Measurements from ENCODE around the gene NF2.

DNA sequence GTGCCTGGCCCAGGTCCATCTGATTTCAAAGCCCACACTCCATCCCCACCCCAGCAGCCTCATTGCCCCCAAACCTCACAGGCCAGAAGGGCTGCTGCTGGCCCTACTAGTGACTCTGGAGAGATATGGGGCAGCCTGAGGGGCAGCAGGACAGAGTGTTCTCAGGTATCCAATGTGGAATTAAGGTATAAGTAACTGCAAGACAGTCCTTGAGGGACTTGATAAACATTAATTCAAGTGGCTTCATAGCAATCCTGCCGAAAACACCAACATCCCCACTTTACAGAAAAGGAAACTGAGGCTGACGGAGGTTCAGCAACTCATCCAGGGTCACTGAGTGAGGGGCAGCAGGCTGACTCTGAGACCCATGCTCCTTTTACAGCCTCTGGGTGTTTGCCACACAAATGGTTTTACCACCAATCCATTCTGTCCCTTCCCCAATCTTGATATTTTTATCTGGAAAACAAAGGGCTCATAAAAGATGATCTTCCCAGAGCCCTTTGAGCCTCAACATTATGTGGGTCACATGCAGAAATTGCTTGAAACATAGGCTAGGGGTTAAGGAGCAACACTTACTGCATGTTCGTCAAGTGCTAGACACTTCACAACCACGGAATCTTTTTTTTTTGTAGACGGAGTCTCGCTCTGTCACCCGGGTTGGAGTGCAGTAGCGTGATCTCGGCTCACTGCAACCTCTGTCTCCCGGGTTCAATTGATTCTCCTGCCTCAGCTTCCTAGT is 24.8 kb upstream of the NF2 start:
- TF ChIP-seq CTCF (IDR thresholded peaks at IDR 0.05 in 2 of 3, conservative IDR thresholded peaks at IDR 0.05 in 1 of 3; ENCODE audit: control insufficient read depth in 2 of 3, extremely low read depth in 1 of 3, insufficient read depth in 1 of 3, low read depth in 3 of 3, low read length in 3 of 3) = no peak
- no peak for TF ChIP-seq ZSCAN29 (IDR thresholded peaks at IDR 0.05)
- no peak for TF ChIP-seq LARP7 (IDR thresholded peaks at IDR 0.05)
- no peak for TF ChIP-seq TCF12 (IDR thresholded peaks at IDR 0.05; ENCODE audit: low read depth, low read length)
- no peak for TF ChIP-seq BHLHE40 (IDR thresholded peaks at IDR 0.05; ENCODE audit: borderline replicate concordance in 1 of 2, low read depth in 2 of 2, low read length in 1 of 2)
- TF ChIP-seq FOXK2 (IDR thresholded peaks at IDR 0.05) = no peak
- TF ChIP-seq POLR2AphosphoS5 (IDR thresholded peaks at IDR 0.05; ENCODE audit: low read length) = no peak
- TF ChIP-seq, protein P1, sequence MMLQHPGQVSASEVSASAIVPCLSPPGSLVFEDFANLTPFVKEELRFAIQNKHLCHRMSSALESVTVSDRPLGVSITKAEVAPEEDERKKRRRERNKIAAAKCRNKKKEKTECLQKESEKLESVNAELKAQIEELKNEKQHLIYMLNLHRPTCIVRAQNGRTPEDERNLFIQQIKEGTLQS (IDR thresholded peaks at IDR 0.05; ENCODE audit: borderline replicate concordance, extremely low read depth, low read depth, low read length) = no peak
- no peak for TF ChIP-seq TCF3 (IDR thresholded peaks at IDR 0.05; ENCODE audit: borderline replicate concordance, insufficient read depth, low read depth, low read length)
- TF ChIP-seq E4F1 (IDR thresholded peaks at IDR 0.05; ENCODE audit: borderline replicate concordance, partially characterized antibody) = no peak
- no peak for TF ChIP-seq RAD51 (IDR thresholded peaks at IDR 0.05)
- no peak for TF ChIP-seq ZNF274 (IDR thresholded peaks at IDR 0.05; ENCODE audit: insufficient read depth, insufficient read length)
- TF ChIP-seq YY1 (IDR thresholded peaks at IDR 0.05; ENCODE audit: low read depth, low read length) = no peak

Measured in GM12878 (cell line).